CD4-positive, alpha-beta T cell (primary cell): ENCODE data around the gene CIDEB. TPM values are rescaled to one million over a fixed set of nuclear protein-coding genes. Genes with fewer than 3 reads are reported as not detected.

Experiments
- ATAC-seq: fragments of 200-7000 bp; cut with Tn5 transposase; one replicate; pipeline ENCODE4 v1.10.0; 2022; ENCODE audit warnings: mild to moderate bottlenecking; ENCODE audit not compliant: poor library complexity
- CTCF ChIA-PET: fragments of 350-600 bp; sonication (Branson Sonifier 250); formaldehyde crosslinking; loops from one replicate; lab custom pipeline; 2021; ENCODE audit warnings: antibody characterized with exemption, inconsistent platforms; lab: Charles Lee
- POLR2A ChIA-PET: fragments of 350-600 bp; sonication (Branson Sonifier 250); formaldehyde crosslinking; loops from one replicate; lab custom pipeline; 2021; ENCODE audit warnings: antibody characterized with exemption, inconsistent platforms; lab: Charles Lee
- DNase-seq, 14 experiments: peaks; one replicate each; pipeline ENCODE4 v3.0.0-alpha.2; 2013 to 2020; ENCODE audit warnings: mixed read lengths in 2 of 14
- H3K27ac ChIP-seq, 2 donors: one replicate each; pipeline versions ENCODE4 v1.5.1 to v1.7.0; 2013; ENCODE audit warnings: low read length in 2 of 2, low read depth in 1 of 2, mild to moderate bottlenecking in 1 of 2
- H3K27me3 ChIP-seq, 2 experiments: 1 replicate in 1 of 2; 2 replicates in 1 of 2; pipeline versions ENCODE4 v1.6.1 to v1.7.0; 2013; ENCODE audit warnings: low read length in 2 of 2, control low read depth in 1 of 2, mild to moderate bottlenecking in 1 of 2, moderate library complexity in 1 of 2; ENCODE audit not compliant: insufficient read depth in 2 of 2, control insufficient read depth in 1 of 2
- H3K36me3 ChIP-seq: one replicate; pipeline ENCODE4 v1.6.1; 2013; ENCODE audit warnings: low read length, control low read depth; ENCODE audit not compliant: insufficient read depth
- H3K4me1 ChIP-seq: one replicate; pipeline ENCODE4 v1.6.1; 2013; ENCODE audit warnings: low read length, control low read depth; ENCODE audit not compliant: insufficient read depth
- H3K4me3 ChIP-seq: one replicate; pipeline ENCODE4 v1.5.1; 2013; ENCODE audit warnings: mild to moderate bottlenecking, low read length, moderate library complexity
- H3K9me3 ChIP-seq, 2 experiments: 1 replicate in 1 of 2; 2 replicates in 1 of 2; pipeline versions ENCODE4 v1.6.1 to v1.7.0; 2013; ENCODE audit warnings: low read length in 2 of 2, mild to moderate bottlenecking in 2 of 2, control low read depth in 1 of 2, moderate library complexity in 1 of 2; ENCODE audit not compliant: control insufficient read depth in 1 of 2, insufficient read depth in 1 of 2
- H3K27ac Mint-ChIP-seq: one replicate; pipeline ENCODE4 v1.8.0; 2020; ENCODE audit warnings: mixed read lengths
- H3K27me3 Mint-ChIP-seq: one replicate; pipeline ENCODE4 v1.8.0; 2021; ENCODE audit warnings: mixed read lengths
- H3K36me3 Mint-ChIP-seq: one replicate; pipeline ENCODE4 v1.8.0; 2021; ENCODE audit warnings: low read depth, mixed read lengths
- H3K4me1 Mint-ChIP-seq: one replicate; pipeline ENCODE4 v1.8.0; 2021; ENCODE audit warnings: low read depth, mixed read lengths
- H3K4me3 Mint-ChIP-seq: one replicate; pipeline ENCODE4 v1.8.0; 2020; ENCODE audit warnings: mild to moderate bottlenecking, mixed read lengths
- H3K9me3 Mint-ChIP-seq: one replicate; pipeline ENCODE4 v1.8.0; 2020; ENCODE audit warnings: mixed read lengths
- CTCF ChIP-seq: fragments of 200-600 bp; IDR thresholded peaks from one replicate; pipeline ENCODE4 v1.8.0; 2022; ENCODE audit warnings: antibody characterized with exemption, mild to moderate bottlenecking
- intact Hi-C, 2 experiments: fragments of 100-400 bp; cut with DNase I in 1 of 2; cut with micrococcal nuclease in 1 of 2; formaldehyde crosslinking; loops; one replicate each; pipeline versions ENCODE4 v1.15.1 to v1.9.0; 2023 to 2025; cut with DNase I, micrococcal nuclease
- total RNA-seq, 174 experiments: library from RNA in 2 of 174; stranded (reverse) in 2 of 174; gene quantifications; one replicate each; pipeline ENCODE4 v1.2.3 and lab custom pipeline; 2021 to 2026

CIDEB gene
- total RNA-seq, 2 experiments from 2014 or later = 7.4 to 9.2 TPM

DNA sequence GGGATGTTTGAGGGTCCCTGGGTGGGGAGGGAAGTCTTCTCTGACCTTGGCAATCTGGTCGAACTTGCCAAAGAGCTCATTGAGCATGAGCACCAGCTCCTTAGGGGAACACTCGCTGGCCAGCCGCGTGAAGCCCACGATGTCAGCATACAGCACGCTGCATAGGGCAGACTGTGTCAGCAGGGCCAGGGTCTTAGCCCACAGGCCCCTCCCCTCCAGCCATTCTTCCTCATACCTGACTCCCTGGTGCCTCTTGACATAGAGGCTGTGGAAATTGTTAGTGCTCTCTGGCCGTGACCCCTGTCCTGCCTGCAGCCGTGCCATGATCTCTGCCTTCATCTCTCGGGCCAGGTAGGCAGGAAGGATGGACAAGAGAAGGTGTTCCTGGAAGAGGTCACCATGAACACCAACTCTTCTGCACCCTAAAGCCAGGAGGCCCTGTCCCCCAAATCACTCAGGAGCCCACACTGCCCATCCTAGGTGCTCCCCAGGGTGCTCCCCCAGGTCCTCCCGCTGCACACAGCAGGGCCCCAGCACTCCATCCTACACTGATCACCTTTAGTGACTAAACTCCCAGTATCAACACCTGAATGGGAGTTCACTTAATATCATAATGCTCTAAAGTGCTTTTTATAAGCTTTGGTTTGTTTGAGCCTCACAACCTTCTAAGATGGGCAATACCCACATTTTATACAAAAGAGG is 23.3 kb upstream of the CIDEB start:
- Mint-ChIP-seq H3K4me1 (peaks cover 62% of the 10 kb centered on the region), H3K27me3 (peaks cover 44% of the 10 kb centered on the region), H3K9me3 (no peaks in the 10 kb centered on the region), H3K36me3 (peaks cover 12% of the 10 kb centered on the region), H3K4me3 (no peak overlapping the region), H3K27ac (no peak overlapping the region)
- H3K4me3 ChIP-seq = no peak overlapping the region
- ChIA-PET POLR2A (interaction anchor here (1.0 to 3.9 kb wide), 3 partner anchors 19 to 101 kb away, joined by 5 to 30 read pairs (median 9); partner anchors contain the start of genes CIDEB and LTB4R), CTCF (interaction anchor here (1.3 to 4.8 kb wide), 6 partner anchors 20 to 112 kb away, joined by 3 to 89 read pairs (median 18); partner anchors contain the start of genes CBLN3, CIDEB, DHRS1 and KHNYN)
- H3K36me3 ChIP-seq = no peaks in the 10 kb centered on the region
- H3K27me3 ChIP-seq = peaks cover 26 to 27% of the 10 kb centered on the region in 2 experiments
- peaks cover 83% of the 10 kb centered on the region for H3K4me1 ChIP-seq
- H3K9me3 ChIP-seq = no peaks in the 10 kb centered on the region
- TF ChIP-seq CTCF = no peak
- intact Hi-C loops = loop anchor here in 1 of 2 experiments (2.0 to 10.0 kb wide), 2 partner anchors 20 to 344 kb away; partner anchors contain the start of genes LTB4R and LTB4R2
- DNase-seq = no peak
- H3K27ac ChIP-seq = no peak overlapping the region
- ATAC-seq = no peak

DNA sequence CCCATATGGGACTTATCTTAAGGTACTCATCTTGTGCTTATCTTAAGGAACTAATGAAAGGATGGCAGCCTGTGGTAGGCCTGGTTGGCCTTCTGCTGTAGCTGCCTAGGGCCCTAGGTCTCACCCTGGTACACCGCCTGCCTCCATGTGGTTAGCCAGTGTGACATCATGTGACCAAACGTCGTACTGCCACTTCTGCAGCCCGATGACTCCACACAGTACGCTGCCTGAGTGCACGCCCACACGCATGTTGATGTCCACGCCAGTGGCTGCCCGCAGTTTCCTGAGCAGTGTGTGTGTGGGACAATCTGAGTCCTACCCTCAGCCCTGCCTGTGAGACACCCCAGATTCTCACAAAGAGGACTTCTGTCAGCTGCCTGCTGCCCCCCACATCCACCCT is 22.0 kb upstream of the CIDEB start:
- peaks cover 70% of the 10 kb centered on the region for H3K4me1 ChIP-seq
- ChIA-PET CTCF (interaction anchor here (0.9 to 4.8 kb wide), 7 partner anchors 18 to 107 kb away, joined by 3 to 36 read pairs (median 8); partner anchors contain the start of genes CIDEB, DHRS1, LTB4R and LTB4R2), POLR2A (interaction anchor here (1.3 kb wide), 1 partner anchor 102 kb away, joined by 4 read pairs; no protein-coding TSS in a partner anchor)
- peak; percentile 15 for ATAC-seq
- no peaks in the 10 kb centered on the region for H3K36me3 ChIP-seq
- no peaks in the 10 kb centered on the region for H3K9me3 Mint-ChIP-seq
- peak in 11 of 14 experiments; percentile 30 to 87 (median 43) for DNase-seq
- no peak overlapping the region for H3K27ac ChIP-seq
- no peaks in the 10 kb centered on the region for H3K36me3 Mint-ChIP-seq
- intact Hi-C loops = loop anchor here in 1 of 2 experiments (2.0 to 10.0 kb wide), 2 partner anchors 19 to 345 kb away; partner anchors contain the start of genes LTB4R and LTB4R2
- peak overlapping the region; percentile 1 for H3K4me3 Mint-ChIP-seq
- peaks cover 54% of the 10 kb centered on the region for H3K4me1 Mint-ChIP-seq
- H3K27ac Mint-ChIP-seq = peak overlapping the region; percentile 2
- no peak overlapping the region for H3K4me3 ChIP-seq
- H3K27me3 ChIP-seq = peaks cover 17 to 19% of the 10 kb centered on the region in 2 experiments
- TF ChIP-seq CTCF = no peak
- peaks cover 38% of the 10 kb centered on the region for H3K27me3 Mint-ChIP-seq
- no peaks in the 10 kb centered on the region for H3K9me3 ChIP-seq

DNA sequence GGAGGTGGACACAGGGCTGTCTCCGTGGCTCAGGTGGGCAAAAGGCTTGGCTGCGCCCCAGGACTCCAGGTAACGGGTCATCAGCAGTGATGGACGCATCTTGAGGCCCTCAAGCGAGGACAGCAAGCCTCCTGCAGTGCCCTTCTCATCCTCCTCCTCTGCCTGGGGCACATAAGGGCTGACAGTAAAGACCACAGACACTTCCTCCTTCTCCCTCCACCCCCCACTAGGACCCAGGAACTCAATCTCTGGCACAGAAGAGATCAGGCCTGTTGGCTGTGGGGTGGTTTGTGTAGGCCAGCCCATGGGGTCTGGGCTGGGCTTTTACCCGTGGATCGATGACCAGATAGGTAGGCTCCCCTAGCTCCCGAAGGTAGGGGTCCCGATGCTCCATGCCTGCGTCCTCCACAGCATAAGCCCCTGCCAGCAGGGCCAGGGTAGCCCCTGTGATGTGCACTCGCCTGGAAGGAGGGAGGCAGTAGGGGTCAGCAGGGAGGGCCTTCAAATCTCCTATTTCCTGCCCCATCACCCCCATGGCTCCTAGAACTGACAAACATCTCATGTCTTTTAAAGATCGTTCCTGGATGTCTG is 21.4 kb upstream of the CIDEB start:
- H3K4me3 ChIP-seq = no peak overlapping the region
- no peaks in the 10 kb centered on the region for H3K36me3 Mint-ChIP-seq
- ChIA-PET POLR2A (interaction anchor here (1.3 kb wide), 1 partner anchor 102 kb away, joined by 4 read pairs; no protein-coding TSS in a partner anchor), CTCF (interaction anchor here (0.9 to 4.8 kb wide), 5 partner anchors 17 to 108 kb away, joined by 3 to 36 read pairs (median 5); partner anchors contain the start of genes CIDEB, LTB4R, LTB4R2 and RABGGTA)
- peaks cover 11 to 13% of the 10 kb centered on the region in 2 experiments for H3K27me3 ChIP-seq
- intact Hi-C loops = no loop called here
- TF ChIP-seq CTCF = no peak
- H3K27ac Mint-ChIP-seq = peak overlapping the region; percentile 2
- H3K36me3 ChIP-seq = no peaks in the 10 kb centered on the region
- H3K27ac ChIP-seq = no peak overlapping the region
- peaks cover 48% of the 10 kb centered on the region for H3K4me1 Mint-ChIP-seq
- peaks cover 32% of the 10 kb centered on the region for H3K27me3 Mint-ChIP-seq
- DNase-seq (no peak), ATAC-seq (no peak)
- peaks cover 65% of the 10 kb centered on the region for H3K4me1 ChIP-seq
- H3K9me3 Mint-ChIP-seq = no peaks in the 10 kb centered on the region
- H3K9me3 ChIP-seq = no peaks in the 10 kb centered on the region
- no peak overlapping the region for H3K4me3 Mint-ChIP-seq
